ENCODE data around the gene DUSP6.

The DUSP6 gene

DNA sequence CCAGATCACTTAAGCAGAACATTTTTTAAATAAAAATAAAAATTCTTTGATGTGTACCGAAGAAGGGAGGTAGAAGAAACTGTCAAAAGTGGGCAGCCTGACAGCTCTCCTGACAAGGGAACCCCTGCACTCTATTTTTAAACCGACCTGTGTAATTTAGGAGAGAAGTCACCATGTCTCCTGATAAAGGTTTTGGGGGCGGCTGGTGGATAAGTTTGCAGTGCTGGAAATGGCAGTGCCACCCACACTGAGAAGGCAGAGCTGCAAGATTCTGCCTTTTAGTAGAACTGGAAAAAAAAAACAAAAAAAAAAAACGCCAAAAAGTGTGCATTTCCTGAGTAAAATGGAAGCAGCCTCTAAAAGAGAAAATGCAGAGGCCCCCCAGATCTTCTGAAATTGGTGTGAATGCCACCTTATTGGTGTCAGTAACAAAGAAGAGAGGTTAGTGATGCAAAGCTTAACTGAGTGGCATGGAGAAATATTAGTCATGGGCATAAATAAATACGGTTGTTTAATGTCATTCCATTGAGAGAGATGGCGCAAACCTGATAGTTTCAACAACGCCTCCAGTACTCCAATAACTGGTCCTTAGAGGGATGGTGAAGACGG is 24.7 kb downstream of the DUSP6 start:
- DNase-seq = no peak

DNA sequence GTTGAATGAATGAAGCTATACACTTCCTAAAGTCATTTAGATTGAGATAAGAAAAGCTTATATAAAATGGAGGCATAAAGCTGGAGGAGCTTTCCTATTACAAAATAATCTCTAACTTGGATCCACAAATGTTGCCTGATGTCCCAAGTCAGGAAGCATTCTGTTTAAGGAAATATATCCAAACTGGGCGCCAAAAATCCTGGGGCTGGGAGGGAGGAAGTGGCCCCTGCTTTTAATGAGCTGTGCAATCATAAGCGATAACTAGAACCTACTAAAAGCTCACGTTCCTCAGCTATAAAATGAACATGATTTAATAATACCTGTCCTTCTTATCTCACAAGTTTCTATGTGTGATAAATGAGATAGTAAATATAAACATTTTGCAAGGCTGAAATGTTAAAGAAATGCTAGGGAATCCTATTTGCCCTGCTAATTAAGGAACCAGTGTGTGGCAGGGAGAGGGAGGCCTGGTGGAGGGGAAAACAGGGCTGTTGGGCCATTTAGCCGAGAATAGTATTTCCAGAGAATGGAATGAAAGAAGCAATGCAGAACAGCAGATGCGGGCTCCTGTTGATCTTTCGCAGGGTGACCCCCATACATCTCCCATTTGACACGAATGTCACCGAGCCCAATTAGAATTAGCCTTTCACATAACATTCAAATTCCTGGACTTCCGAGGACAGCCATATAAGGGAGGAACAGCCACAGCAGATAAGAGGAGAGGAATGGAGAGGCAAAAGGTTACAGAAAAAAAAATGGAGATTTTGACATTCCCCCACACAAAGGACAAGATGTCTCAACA is 25.9 kb downstream of the DUSP6 start:
- no peak for DNase-seq

DNA sequence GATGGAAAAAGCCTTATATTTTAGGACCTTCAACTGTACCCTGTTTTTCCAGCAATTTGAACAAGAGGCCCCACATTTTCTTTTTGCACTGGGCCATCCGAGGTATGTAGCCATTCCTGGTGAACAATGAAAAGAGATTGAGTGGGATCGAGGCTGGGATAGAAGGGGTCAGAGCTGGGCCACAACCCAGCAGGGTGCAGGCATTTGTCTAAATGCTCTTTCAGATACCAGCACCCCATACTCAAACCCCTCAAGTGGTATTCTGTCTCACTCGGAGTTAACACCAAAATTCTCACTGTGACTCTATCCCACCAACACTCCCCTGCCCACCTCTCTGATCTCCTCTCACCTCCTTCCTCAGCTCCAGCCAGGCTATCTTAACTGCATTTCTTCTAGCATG is 26.8 kb downstream of the DUSP6 start:
- no peak for DNase-seq

DNA sequence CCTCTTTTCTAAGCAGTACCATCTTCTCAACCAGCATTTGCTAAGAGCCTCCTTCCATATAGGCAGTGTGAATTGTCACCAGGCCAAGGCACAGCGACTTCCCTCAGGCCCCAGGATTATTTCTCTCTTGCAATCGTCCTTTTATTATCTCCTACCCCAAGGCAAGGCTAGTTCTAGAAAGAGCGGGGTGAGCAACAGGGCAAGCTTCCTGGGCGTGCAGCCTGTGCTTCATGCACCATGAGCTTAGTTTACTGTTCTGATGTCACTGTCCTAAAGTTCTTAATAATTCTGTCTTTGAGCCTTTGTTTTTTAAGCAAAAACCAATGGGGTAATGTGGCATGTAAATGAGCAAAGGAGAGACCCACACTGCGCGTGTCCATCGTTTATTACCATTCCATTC is 27.9 kb downstream of the DUSP6 start:
- no peak for DNase-seq

DNA sequence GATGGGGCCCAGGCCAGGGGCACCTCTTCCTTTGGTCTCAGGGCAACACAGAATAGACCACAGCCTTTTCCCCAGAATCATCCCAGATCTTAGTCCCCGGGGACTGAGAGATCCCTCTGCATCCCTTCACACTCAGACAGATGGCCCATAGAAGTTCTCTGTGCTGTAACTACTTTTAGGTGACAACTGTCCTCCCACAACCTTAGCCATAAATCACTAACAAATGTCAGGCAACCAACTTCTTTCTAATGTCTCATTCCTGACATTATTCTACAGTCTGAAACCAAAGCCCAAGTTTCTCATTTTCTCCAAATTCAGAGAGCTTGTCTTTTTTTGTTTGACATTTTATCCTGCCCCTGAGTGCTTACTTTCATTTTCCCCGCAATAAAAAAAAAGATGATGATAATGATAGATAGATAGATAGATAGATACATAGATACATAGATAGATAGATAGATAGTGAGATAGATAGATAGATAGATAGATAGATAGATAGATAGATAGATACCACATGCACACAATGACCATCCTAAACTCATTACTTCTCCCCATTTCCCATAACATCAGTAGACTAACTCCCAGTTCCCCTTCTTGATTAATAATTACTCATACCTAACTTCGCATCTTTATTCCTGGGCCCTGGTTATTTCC is 28.6 kb downstream of the DUSP6 start:
- DNase-seq = no peak

DNA sequence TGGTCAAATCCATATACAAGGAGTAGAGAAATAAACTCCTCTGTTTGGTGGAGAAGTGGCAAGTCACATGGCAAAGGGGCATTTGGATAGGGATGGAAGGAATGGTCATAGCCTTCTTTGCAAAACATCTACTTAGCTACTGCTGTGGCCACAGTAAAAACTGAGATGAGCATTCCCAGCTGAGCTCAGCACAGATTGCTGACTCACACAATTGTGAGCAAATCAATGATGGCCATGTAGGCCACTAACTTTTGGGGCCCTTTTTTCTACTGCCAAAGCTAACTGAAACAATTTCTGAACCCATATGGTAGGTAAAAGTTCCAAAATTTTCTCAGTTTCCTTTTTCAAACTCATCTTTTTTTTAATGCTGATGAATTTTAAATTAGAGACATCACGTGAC is 31.6 kb downstream of the DUSP6 start:
- no peak for DNase-seq

DNA sequence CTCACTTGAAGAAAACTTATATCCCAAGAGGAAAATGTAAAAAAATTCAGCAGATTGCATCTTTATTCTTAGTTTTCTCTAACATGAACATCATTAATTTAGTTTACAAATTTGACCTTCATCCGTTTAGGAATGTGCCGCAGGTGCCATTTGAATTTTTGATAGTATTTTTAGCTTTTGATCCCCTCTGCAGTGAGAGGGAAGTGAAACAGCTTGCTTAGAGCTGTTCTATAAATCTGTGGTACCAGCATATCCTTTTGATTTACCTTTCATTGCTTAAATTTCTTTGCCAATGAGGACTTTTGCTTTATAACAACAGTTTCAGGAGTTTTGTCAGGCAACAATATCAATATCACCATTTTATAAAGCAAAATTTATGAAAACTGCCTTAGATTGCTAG is 32.7 kb downstream of the DUSP6 start:
- DNase-seq = no peak

DNA sequence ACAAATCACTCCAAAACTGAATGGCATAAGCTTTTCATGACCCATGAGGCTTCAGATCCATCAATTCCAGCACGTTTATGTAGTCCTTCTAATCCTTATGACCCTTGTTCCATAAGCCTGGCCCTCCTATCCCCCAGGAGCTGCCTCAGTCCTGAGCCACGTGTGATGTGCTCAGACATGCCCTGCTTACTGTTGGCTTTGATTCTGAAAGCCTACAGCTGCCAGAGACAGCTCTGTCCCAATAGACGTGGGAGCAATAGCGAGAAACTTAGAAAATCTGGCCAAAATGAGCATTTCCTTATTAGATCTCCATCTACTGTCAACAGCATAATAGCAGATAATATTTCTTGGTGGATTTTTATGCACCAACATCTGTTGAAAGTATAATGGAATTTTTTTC is 33.2 kb downstream of the DUSP6 start:
- no peak for DNase-seq

DNA sequence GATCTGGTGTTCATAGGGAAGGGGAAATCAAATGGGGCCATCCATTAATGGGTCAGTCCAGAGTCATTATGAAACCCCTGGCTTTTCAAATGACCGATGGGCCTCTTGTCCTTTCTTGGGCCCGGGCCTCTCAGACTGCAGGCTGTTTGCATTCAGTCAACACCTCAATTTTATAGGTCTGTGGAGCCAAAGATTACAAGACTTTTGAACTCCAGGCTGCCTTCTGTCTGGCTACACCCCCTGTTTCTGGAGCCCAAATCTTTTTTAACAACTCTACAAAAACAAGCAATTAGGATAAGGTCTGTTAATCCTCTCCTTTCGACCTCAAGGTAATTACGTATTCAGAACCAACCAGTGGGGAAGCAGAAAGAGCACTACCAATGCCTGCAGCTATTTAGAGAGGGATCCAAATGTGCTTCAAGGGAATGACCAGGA is 35.6 kb downstream of the DUSP6 start:
- no peak for DNase-seq

DNA sequence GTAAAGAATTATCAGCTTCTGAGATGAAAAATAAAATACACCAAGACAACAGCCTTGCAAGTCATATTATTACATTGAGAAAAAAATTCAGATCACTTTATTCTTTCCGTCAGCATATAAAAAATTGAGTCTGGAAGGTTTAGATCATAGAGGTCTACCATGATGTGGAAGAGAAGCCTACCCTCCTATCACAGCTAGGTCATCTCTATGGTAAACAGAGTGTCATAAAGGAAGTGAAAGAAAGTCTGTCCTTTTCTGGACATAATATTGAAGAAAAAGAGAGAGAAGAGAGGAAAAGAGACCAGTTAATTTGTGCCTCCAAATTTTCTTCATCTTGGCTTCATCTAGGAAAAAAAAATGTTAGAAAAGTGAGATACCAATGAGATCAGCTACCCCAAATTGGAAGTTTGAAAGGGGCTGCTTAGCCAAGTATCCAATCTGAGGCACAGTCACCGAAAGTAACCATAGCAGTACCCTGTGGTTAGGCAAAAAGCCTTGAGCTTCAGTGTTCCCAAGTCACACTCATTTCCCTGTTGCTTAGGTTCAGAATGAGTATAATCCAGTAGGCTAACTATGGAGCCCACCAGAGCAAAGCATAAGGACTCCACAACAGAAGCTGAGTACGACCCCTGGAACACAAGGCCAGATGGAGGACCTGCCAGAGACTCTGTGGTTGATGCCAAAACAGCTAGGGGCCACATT is 38.1 kb downstream of the DUSP6 start:
- DNase-seq = no peak

DNA sequence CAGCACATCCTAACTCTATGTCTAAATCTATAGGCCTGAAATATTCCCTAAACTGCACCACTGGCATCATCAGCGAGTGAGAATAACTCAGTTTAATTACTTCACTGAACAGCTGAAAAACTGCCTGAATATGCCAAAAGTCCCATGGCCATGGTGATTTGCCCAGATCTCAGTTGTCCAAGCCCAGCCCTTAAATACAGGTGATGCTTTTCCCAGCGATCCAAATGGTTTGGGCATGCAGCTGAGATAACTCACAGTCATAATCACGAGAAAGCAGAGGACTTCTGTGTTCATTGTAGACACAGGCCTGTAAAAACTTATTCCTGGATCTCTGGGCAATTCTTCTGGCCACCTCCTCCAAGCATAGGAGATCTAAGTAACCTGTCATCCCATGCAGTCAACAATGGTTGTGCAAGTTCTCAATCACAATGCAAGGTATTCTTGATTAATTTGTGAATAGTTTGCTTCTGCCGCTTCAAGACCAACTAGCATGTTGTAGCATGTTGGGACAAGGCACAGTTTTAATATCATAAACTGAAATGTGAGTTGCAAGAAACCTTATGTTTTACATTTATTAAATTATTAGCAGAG is 40.5 kb downstream of the DUSP6 start:
- no peak for DNase-seq

DNA sequence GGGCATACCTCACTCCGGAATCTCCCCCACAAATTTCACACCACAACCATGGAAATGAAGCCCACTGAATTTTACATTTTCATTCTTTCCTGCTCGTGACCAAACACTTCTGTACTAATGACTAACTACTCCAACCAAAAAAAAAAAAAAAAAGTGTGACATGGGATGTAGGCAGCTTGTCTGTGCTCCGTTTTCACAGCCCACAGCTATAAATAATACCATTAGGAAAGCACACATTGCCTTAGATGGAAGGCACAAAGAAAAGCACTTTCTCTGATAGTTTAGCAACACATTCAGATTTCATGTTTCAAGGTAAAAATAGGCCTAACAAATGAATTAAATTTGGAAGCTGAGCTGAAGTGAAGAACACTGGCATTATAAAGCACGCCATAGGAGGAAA is 42.5 kb downstream of the DUSP6 start:
- DNase-seq = no peak

DNA sequence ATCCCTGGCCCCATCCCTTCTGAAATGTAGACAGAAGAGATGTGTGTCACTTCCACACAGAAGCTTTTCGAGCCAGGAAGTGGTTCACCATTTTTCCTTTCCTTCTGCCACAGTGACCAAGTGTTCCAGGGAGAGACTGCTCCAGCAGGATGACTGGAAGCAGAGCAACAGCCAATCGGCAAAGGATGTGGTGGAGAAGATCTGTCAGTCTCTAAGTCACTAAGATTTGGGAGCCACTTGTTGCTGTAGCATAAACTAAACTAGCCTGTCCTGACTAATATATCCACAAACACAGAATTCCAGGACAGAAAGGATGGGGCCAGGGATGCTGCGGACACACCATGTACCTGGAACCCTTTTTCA is 42.9 kb downstream of the DUSP6 start:
- DNase-seq = no peak

DNA sequence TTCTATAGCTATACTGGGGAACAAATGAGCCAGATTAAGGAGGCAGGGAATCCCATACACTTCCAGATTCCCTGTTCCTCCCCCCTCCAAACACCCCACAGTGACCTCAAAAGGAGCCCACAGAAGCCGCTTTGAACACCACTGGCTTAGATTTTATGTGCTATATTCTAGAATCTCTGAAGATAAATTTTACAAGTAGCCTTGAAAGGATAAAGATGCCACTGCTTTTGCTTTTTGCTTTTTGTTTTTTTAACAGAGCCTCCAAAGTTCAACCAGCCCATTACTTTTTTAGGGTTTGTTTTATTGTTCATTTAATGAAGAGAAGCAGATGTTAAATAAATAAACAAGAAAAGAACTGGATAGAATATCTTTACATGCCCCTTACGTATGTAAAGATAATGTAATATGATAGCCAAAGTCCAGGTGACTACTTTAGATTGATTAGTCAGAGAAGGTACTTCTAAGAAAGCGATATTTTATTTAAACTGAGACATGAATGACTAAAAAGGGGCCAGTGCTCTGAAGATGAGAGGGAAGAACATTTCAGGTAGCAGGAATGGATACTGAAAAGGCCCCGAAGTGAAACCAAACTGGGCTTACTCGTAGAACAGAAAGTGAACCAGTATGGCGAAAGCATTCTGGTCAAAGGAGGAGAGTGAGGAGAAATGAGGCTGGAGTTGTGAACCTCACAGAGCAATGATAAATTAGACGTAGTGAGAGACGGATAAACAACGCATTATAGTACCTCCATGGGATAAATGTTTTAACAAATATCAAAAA is 44.6 kb downstream of the DUSP6 start:
- DNase-seq = no peak

DNA sequence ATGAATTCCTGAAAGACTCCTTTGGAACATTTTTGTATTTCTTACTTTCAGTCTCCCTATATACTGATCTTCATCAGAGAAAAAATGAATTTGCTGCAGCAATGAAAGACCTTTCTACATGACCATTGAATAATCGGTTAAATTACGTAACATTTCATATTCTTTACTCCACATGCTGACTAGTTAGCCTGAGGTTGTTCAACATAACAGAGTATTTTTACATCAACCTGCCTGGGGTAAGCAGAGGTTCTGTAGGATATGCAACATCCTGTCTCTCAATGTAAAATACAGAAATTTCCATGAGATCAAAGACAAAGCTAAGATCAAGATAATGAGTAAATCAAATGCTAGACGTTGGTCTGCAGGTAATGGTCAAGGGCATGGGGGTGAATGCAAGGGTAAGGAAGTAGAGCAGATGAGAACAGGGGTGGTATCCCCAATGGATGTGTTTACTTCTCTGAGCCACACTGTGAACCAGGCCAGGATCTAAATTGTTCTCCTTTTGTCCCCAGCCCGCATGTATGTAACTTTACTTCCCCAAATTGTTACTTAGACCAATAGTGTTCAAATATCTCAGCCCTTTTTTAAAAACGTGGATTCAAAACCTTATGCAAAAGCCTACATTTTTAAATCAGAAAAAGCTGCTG is 45.4 kb downstream of the DUSP6 start:
- no peak for DNase-seq

DNA sequence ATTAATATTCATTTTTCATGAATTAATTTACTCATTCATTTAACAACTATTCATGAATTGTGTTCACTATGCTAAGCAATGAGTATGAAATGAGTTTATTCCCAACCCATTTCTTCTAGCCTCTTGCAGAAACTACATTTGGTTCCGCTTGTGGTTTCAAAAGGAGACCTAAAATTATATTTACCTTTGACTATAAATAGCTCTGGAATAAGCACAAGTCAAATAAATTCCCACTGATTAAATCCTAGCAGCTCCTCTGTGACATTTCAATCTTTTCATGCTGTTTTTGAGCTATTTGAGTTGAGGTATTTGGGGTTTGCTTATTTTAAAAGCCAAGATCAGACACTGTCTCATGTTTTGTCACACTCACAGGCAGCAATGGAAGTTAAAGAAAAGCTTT is 46.9 kb downstream of the DUSP6 start:
- no peak for DNase-seq

DNA sequence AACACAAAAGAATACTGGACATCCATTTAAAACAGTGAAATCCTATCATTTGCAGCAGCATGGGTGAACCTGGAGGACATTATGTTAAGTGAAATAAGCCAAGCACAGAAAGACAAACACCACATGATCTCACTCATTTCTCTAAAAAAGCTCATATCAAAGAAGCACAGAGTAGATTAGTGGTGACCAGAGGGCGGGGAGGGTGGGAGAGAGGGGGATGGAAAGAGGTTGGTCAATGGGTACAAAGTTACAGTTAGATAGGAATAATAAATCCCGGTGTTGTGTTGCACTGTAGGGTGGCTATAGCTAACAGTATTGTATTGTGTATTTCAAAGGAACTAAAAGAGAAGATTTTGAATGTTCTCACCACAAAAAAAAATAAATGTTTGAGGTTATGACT is 52.4 kb downstream of the DUSP6 start:
- no peak for DNase-seq

DNA sequence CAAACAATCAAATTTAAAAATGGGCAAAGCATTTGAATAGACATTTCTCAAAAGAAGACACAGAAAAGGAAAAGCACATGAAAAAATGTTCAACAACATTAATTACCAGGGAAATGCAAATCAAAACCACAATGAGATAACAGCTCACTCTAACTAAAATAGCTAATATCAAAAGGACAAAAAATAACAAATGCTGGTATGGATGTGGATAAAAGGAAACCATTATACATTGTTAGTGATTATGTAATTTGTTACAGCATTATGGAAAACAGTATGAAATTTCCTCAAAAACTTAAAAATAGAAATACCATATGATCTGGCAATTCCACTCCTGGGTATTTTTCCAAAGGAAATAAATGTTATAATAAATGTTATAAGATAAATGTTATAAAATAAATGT is 52.9 kb downstream of the DUSP6 start:
- DNase-seq = no peak
